H9 (cell line): ENCODE results near the gene FCHSD2. TPM values are rescaled to one million over a fixed set of nuclear protein-coding genes. Genes with fewer than 3 reads are reported as not detected.
A peak's percentile ranks its signal among the peaks of the same experiment; 100 is the strongest.

Experiments
- DNase-seq: peaks from one replicate; pipeline ENCODE4 v3.0.0-alpha.2; 2017
- H2AFZ ChIP-seq: one replicate; pipeline ENCODE4 v1.6.1; 2013; ENCODE audit warnings: mild to moderate bottlenecking, low read length, control low read depth, moderate library complexity
- H2AK5ac ChIP-seq: 2 replicates; pipeline ENCODE4 v1.6.1; 2013; ENCODE audit warnings: low read length, control low read depth, mixed read lengths; ENCODE audit not compliant: insufficient read length
- H2BK120ac ChIP-seq: one replicate; pipeline ENCODE4 v1.6.1; 2013; ENCODE audit warnings: low read depth, mild to moderate bottlenecking, low read length, control low read depth, inconsistent platforms; ENCODE audit not compliant: poor library complexity, severe bottlenecking
- H2BK12ac ChIP-seq: 2 replicates; pipeline ENCODE4 v1.6.1; 2013; ENCODE audit warnings: low read length, control low read depth, mixed read lengths, low read depth; ENCODE audit not compliant: insufficient read length
- H2BK15ac ChIP-seq: 2 replicates; pipeline ENCODE4 v1.6.1; 2013; ENCODE audit warnings: low read depth, low read length, control low read depth
- H2BK20ac ChIP-seq: one replicate; pipeline ENCODE4 v1.6.1; 2013; ENCODE audit warnings: low read depth, mild to moderate bottlenecking, low read length, control low read depth, inconsistent platforms; ENCODE audit not compliant: poor library complexity, severe bottlenecking
- H2BK5ac ChIP-seq: 2 replicates; pipeline ENCODE4 v1.6.1; 2013; ENCODE audit warnings: low read length, control low read depth, mixed read lengths; ENCODE audit not compliant: insufficient read length
- H3K14ac ChIP-seq: 2 replicates; pipeline ENCODE4 v1.6.1; 2013; ENCODE audit warnings: low read length, control low read depth; ENCODE audit not compliant: insufficient read depth
- H3K18ac ChIP-seq: 2 replicates; pipeline ENCODE4 v1.6.1; 2013; ENCODE audit warnings: low read depth, mild to moderate bottlenecking, mixed read lengths, low read length, control low read depth; ENCODE audit not compliant: insufficient read length
- H3K23ac ChIP-seq: 2 replicates; pipeline ENCODE4 v1.6.1; 2013; ENCODE audit warnings: low read length, control low read depth, mixed read lengths, low read depth; ENCODE audit not compliant: insufficient read length
- H3K23me2 ChIP-seq: 2 replicates; pipeline ENCODE4 v1.6.1; 2013; ENCODE audit warnings: low read depth, mild to moderate bottlenecking, mixed read lengths, low read length, control low read depth; ENCODE audit not compliant: insufficient read length, poor library complexity, severe bottlenecking
- H3K27ac ChIP-seq: 2 replicates; pipeline ENCODE4 v1.5.1; 2013; ENCODE audit warnings: low read length, control low read depth, mixed read lengths, low read depth; ENCODE audit not compliant: insufficient read length
- H3K27me3 ChIP-seq: 2 replicates; pipeline ENCODE4 v1.6.1; 2013; ENCODE audit warnings: low read length, control low read depth, inconsistent platforms; ENCODE audit not compliant: insufficient read depth
- H3K4ac ChIP-seq: 2 replicates; pipeline ENCODE4 v1.6.1; 2013; ENCODE audit warnings: low read depth, mild to moderate bottlenecking, control low read depth, inconsistent platforms, low read length, moderate library complexity
- H3K4me1 ChIP-seq: 2 replicates; pipeline ENCODE4 v1.6.1; 2013; ENCODE audit warnings: low read length, control low read depth, inconsistent platforms; ENCODE audit not compliant: insufficient read depth
- H3K4me2 ChIP-seq: 2 replicates; pipeline ENCODE4 v1.6.1; 2013; ENCODE audit warnings: low read length, control low read depth, mixed read lengths; ENCODE audit not compliant: insufficient read length, insufficient read depth
- H3K56ac ChIP-seq: 2 replicates; pipeline ENCODE4 v1.6.1; 2013; ENCODE audit warnings: low read depth, mild to moderate bottlenecking, mixed read lengths, low read length, control low read depth; ENCODE audit not compliant: insufficient read length
- H3K79me1 ChIP-seq: 2 replicates; pipeline ENCODE4 v1.6.1; 2013; ENCODE audit warnings: low read depth, mild to moderate bottlenecking, moderate library complexity, low read length, control low read depth, inconsistent platforms; ENCODE audit not compliant: insufficient read depth, poor library complexity, severe bottlenecking
- H3K79me2 ChIP-seq: 2 replicates; pipeline ENCODE4 v1.6.1; 2013; ENCODE audit warnings: low read length, control low read depth, inconsistent platforms; ENCODE audit not compliant: insufficient read depth
- H3K9ac ChIP-seq: 2 replicates; pipeline ENCODE4 v1.6.1; 2013; ENCODE audit warnings: low read length, control low read depth, mixed read lengths; ENCODE audit not compliant: insufficient read length; ENCODE audit errors: extremely low read depth
- H3K9me3 ChIP-seq: one replicate; pipeline ENCODE4 v1.6.1; 2013; ENCODE audit warnings: low read depth, low read length, inconsistent platforms; ENCODE audit not compliant: control insufficient read depth
- H3T11ph ChIP-seq: one replicate; pipeline ENCODE4 v1.6.1; 2013; ENCODE audit warnings: mild to moderate bottlenecking, low read length, control low read depth, inconsistent platforms
- H4K20me1 ChIP-seq: one replicate; pipeline ENCODE4 v1.6.1; 2013; ENCODE audit not compliant: control insufficient read depth, insufficient read length, insufficient read depth
- H4K5ac ChIP-seq: 2 replicates; pipeline ENCODE4 v1.6.1; 2013; ENCODE audit warnings: low read depth, mild to moderate bottlenecking, mixed read lengths, low read length, control low read depth; ENCODE audit not compliant: insufficient read length
- H4K8ac ChIP-seq: replicated peaks from 2 replicates; pipeline ENCODE4 v1.6.1; 2013; ENCODE audit warnings: low read length, control low read depth, mixed read lengths, low read depth; ENCODE audit not compliant: insufficient read length
- H4K91ac ChIP-seq: 2 replicates; pipeline ENCODE4 v1.6.1; 2013; ENCODE audit warnings: low read depth, mild to moderate bottlenecking, moderate library complexity, mixed read lengths, low read length, control low read depth; ENCODE audit not compliant: insufficient read length
- H3K27ac Mint-ChIP-seq, 3 experiments: 2 replicates in 2 of 3; 3 replicates in 1 of 3; pipeline ENCODE4 v1.8.0; 2020 to 2021; ENCODE audit warnings: mixed read lengths in 3 of 3, mild to moderate bottlenecking in 1 of 3, moderate library complexity in 1 of 3
- H3K27me3 Mint-ChIP-seq: 2 replicates; pipeline ENCODE4 v1.8.0; 2021; ENCODE audit warnings: low read depth, mild to moderate bottlenecking, moderate library complexity, mixed read lengths
- H3K36me3 Mint-ChIP-seq, 3 experiments: 2 replicates in 2 of 3; 3 replicates in 1 of 3; pipeline ENCODE4 v1.8.0; 2020 to 2021; ENCODE audit warnings: low read depth in 3 of 3, mixed read lengths in 3 of 3; ENCODE audit not compliant: insufficient read depth in 1 of 3
- H3K4me1 Mint-ChIP-seq, 2 experiments: 2 replicates each; pipeline ENCODE4 v1.8.0; 2020; ENCODE audit warnings: mixed read lengths in 2 of 2
- H3K4me3 Mint-ChIP-seq, 2 experiments: 2 replicates in 1 of 2; 3 replicates in 1 of 2; pipeline ENCODE4 v1.8.0; 2020 to 2021; ENCODE audit warnings: mild to moderate bottlenecking in 2 of 2, mixed read lengths in 2 of 2, moderate library complexity in 1 of 2
- H3K9me3 Mint-ChIP-seq, 2 experiments: 2 replicates in 1 of 2; 3 replicates in 1 of 2; pipeline ENCODE4 v1.8.0; 2020; ENCODE audit warnings: mild to moderate bottlenecking in 2 of 2, mixed read lengths in 2 of 2, moderate library complexity in 1 of 2
- WGBS: extraction: QIAGEN DNeasy Blood & Tissue Kit; methylation state at CpG from one replicate; pipeline ENCODE4 v1.1.7; 2013; ENCODE audit warnings: missing lambda C conversion rate, low lambda C conversion rate, mixed read lengths; ENCODE audit not compliant: insufficient read length; ENCODE audit errors: extremely low coverage; 5-methylcytosine and 5-hydroxymethylcytosine counted together
- total RNA-seq: library from RNA; stranded (reverse); gene quantifications from 2 replicates; pipeline ENCODE4 v1.2.1, GENCODE V29; 2021
- TF ChIP-seq, protein P1 (sequence below): fragments of 200-600 bp; sonication (generic); conservative IDR thresholded peaks from 3 replicates; pipeline ENCODE4 v1.8.0; 2021; ENCODE audit warnings: antibody characterized with exemption, mild to moderate bottlenecking

FCHSD2 gene
- total RNA-seq, 1 experiment from 2014 or later = 17.8 TPM

DNA sequence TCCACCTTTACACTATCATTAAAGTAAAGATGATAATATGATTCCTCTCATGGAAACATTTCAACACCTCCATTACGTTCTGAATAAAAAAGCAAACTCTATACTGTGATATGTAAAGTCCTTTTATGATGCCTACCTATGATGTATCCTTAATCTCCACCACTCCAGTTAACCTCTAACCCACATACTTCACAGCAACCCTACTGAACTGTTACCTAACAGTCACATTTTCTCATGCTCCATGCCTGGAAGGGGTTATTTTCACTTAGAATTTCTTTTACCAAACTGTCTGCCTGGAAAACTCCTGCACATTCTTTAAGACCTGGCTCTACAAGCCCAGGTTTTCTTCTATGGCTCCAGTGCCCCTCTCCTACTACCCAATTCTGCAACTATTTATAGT, 129.1 kb downstream of the FCHSD2 start:
- Histone ChIP-seq H3K14ac (no peak overlapping the region), H2BK120ac (no peak overlapping the region), H4K8ac (no peak overlapping the region), H3K27ac (no peak overlapping the region), H2AFZ (no peak overlapping the region), H3K56ac (no peak overlapping the region), H2BK15ac (no peak overlapping the region), H3T11ph (no peak overlapping the region), H3K79me2 (no peaks in the 10 kb centered on the region), H3K4ac (no peak overlapping the region), H3K79me1 (no peaks in the 10 kb centered on the region), H2BK12ac (no peak overlapping the region), H3K18ac (no peak overlapping the region), H3K27me3 (peaks cover 4% of the 10 kb centered on the region; the same call in 1 of the 2 replicates), H2AK5ac (no peak overlapping the region), H4K20me1 (no peaks in the 10 kb centered on the region), H3K23ac (no peak overlapping the region), H2BK20ac (no peak overlapping the region), H3K4me1 (peaks cover 4% of the 10 kb centered on the region; the same call in 1 of the 2 replicates), H3K9ac (no peak overlapping the region), H4K5ac (no peak overlapping the region), H3K9me3 (no peaks in the 10 kb centered on the region), H2BK5ac (no peak overlapping the region), H4K91ac (no peak overlapping the region), H3K23me2 (no peaks in the 10 kb centered on the region), H3K4me2 (no peak overlapping the region)
- H3K4me3 Mint-ChIP-seq = peak overlapping the region; percentile 14 to 31; a peak in 2 of 5 replicates
- TF ChIP-seq, protein P1, sequence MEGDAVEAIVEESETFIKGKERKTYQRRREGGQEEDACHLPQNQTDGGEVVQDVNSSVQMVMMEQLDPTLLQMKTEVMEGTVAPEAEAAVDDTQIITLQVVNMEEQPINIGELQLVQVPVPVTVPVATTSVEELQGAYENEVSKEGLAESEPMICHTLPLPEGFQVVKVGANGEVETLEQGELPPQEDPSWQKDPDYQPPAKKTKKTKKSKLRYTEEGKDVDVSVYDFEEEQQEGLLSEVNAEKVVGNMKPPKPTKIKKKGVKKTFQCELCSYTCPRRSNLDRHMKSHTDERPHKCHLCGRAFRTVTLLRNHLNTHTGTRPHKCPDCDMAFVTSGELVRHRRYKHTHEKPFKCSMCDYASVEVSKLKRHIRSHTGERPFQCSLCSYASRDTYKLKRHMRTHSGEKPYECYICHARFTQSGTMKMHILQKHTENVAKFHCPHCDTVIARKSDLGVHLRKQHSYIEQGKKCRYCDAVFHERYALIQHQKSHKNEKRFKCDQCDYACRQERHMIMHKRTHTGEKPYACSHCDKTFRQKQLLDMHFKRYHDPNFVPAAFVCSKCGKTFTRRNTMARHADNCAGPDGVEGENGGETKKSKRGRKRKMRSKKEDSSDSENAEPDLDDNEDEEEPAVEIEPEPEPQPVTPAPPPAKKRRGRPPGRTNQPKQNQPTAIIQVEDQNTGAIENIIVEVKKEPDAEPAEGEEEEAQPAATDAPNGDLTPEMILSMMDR = no peak
- peaks cover 11 to 28% (median 16%) of the 10 kb centered on the region in 3 experiments for H3K36me3 Mint-ChIP-seq
- no peak for DNase-seq
- peaks cover 39 to 51% of the 10 kb centered on the region in 2 experiments for H3K4me1 Mint-ChIP-seq
- no CpG with 5 or more reads among the region's 1 CpG for WGBS
- peaks cover 6% of the 10 kb centered on the region for H3K27me3 Mint-ChIP-seq
- H3K9me3 Mint-ChIP-seq = peaks cover 12 to 21% of the 10 kb centered on the region in 2 experiments
- H3K27ac Mint-ChIP-seq = peak overlapping the region in 2 of 3 experiments; percentile 78 to 94; a peak in 5 of 7 replicates
